SH-SY5Y (cell line): ENCODE measurements around the gene ASF1A.

Experiments
- GATA2 ChIP-seq: IDR thresholded peaks from 2 replicates; pipeline ENCODE4 v1.6.1; 2011; ENCODE audit warnings: mild to moderate bottlenecking, low read depth, low read length
- GATA3 ChIP-seq: IDR thresholded peaks from 2 replicates; pipeline ENCODE4 v1.6.1; 2011; ENCODE audit warnings: low read depth, mild to moderate bottlenecking, low read length, moderate library complexity

Gene ASF1A

DNA sequence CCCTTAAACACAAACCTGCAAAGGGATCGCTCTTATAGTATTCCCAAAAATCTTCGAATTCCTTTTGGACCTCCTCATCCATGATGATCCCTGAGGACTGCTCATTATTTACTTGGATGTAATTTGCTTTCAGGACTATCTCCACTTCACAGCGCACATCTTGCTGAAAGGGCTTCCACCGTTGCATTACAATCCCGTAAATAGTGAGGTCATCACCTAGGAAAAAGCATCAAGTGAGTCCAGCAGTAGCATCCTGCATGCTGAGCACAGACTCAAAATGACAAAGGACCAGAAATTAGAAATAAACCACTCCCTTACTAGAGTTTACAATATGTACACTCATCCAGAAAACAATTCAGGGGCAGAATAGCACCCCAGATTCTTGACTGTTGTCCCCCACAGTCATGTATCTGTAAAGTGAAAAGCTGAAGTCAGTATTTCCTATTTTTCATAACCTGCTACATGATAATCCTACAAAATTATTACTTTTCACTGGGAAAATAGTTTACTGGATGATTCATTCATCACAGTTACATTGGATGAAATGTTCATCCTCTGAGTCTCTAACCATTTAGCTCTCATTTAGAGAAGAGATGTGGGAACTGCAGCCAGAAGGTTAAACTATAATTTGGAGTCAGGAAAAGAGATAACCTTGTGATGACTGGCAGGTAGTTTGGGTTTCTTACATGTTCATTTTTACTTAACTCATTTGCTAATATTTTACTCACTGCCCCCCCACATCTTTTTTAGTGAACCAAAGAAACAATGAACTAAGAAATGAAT lies 23.8 kb downstream of the ASF1A start:
- TF ChIP-seq GATA2, result no peak
- no peak for TF ChIP-seq GATA3

DNA sequence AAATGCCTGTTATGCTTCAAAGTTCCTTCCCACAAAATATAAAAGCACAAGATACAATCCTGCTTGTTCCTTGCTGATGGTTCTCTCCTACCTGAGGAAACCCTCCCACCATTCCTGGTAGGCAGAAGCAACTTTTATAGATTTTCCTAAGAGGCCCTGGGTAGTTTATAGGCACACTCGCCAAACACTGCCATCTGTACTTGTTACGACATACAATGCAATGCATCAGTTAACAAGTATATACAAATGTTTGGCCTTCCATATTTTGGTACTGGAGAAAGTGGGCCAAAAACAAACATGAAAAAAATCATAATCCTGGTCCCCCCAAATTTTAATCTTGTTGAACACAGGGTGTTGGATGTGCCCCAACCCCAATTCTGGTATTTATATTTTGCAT lies 24.4 kb downstream of the ASF1A start:
- TF ChIP-seq GATA2 (no peak), GATA3 (no peak)

DNA sequence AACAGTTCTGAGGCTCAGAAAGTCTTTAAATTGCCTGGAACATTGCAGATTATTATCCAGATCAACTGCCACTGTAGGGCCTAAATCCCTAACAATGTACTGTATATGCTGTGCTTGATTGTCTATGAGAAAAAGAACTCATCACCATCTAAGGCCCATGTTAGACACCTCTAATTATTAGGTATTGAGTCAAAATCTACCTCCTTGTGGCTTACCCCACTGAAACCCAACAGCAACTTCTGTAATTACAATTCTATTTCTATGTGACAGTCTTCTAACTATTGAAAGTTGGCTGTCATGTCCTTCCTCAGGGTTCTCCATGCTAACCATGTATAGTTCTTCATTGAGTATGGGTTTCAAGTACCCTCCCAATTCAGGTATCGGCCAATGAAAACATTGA lies 27.1 kb downstream of the ASF1A start:
- no peak for TF ChIP-seq GATA2
- TF ChIP-seq GATA3, result no peak

DNA sequence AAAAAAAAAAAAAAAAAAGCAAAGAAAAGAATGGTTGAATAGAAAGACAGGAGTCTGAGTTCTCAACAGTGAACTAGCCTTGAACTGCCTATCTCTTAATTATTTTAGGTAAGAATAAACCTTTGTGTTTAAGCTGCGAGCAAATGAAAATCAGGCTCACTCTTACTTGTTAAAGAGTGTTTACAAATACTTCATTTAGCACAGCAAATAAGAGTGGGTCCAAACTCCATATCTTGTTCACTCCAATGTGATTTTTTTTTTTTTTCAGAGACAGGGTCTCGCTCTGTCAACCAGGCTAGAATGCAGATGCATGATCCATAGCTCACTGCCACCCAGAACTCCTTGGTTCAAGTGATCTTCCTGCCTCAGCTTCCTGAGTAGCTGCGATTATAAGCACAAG lies 29.1 kb downstream of the ASF1A start:
- TF ChIP-seq GATA3 (no peak), GATA2 (no peak)

DNA sequence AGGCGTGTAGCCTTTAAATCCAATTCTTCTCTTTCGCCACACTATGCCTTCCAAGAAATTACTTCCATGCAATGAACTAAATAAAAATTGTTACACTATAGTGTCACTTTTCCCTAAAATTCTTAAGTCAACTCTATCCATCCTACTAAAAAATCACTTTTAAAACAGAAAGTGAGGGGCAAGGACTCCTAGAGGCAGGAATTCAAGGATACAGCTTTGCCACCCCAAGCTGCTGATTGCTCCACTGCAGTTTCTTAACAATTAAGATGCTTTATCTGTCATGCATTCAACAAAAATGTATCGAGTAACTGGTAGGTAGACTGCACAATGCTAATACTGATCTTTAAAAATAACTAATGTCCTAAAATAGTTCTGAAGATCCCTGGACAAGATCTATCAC lies 36.7 kb downstream of the ASF1A start:
- TF ChIP-seq GATA3 (no peak), GATA2 (no peak)

DNA sequence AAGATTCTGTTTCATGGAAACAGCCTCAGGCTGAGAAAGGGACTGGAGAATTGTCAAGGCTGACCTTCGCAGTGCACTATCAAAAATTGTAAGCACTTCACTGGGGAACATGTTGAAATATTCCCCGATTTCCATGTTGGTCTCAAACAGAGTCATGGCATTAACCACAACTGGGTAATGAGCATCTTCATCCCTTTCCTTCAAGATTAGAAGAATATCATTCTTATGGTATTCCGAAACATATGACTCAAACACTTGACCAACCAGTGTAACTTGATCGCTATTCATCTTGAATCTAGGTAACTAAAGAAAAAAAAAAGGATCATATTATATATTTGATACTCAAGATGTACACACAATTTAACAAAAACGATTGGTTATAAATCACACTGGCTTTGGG lies 37.5 kb downstream of the ASF1A start:
- TF ChIP-seq GATA3, result no peak
- no peak for TF ChIP-seq GATA2

DNA sequence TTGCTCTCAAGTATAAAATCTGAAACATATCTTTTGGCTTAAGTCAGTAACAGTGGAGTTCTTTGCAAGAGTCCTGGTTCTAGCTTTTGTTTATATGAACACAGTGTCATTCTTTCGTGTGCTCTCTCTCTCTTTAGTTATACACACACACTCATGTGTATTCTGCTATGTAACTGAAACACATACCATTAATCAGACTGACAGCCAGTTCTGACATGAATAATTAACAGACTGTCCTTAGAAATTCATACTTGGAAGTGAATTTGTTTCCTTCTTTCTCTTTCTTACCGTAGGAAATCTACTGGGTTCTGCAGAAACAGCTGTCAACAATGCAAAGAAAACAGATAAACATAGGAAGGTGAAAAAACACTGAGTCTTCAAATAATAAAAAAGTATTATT lies 38.5 kb downstream of the ASF1A start:
- no peak for TF ChIP-seq GATA2
- no peak for TF ChIP-seq GATA3

DNA sequence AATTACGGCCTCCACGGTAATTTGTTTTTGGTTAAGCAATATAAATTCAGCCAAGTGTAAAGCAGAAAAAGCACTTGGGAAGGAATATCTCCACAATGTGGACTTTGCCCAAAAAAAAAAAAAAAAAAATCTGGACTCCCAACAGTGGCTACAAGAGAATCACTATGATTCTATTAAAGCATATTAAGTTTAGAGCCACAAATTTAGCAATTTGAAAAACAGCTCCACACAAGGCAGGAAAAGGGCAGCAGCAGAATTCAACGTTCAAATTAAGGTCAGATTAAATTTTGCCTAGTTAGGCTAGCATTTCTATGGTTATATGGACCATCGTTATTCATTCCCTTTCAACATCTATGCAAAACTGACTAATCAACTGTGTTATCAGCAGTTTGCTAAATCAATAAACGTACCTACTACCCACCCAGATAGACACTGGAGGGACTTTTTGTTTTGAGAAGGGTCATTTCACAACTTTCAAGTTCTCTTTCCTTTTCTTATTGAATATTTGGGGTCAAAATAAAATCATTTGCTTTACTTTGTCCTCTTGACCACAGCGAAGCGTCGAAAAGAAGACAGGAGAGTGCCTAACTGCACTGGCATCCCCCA lies 40.0 kb downstream of the ASF1A start:
- no peak for TF ChIP-seq GATA3
- no peak for TF ChIP-seq GATA2

DNA sequence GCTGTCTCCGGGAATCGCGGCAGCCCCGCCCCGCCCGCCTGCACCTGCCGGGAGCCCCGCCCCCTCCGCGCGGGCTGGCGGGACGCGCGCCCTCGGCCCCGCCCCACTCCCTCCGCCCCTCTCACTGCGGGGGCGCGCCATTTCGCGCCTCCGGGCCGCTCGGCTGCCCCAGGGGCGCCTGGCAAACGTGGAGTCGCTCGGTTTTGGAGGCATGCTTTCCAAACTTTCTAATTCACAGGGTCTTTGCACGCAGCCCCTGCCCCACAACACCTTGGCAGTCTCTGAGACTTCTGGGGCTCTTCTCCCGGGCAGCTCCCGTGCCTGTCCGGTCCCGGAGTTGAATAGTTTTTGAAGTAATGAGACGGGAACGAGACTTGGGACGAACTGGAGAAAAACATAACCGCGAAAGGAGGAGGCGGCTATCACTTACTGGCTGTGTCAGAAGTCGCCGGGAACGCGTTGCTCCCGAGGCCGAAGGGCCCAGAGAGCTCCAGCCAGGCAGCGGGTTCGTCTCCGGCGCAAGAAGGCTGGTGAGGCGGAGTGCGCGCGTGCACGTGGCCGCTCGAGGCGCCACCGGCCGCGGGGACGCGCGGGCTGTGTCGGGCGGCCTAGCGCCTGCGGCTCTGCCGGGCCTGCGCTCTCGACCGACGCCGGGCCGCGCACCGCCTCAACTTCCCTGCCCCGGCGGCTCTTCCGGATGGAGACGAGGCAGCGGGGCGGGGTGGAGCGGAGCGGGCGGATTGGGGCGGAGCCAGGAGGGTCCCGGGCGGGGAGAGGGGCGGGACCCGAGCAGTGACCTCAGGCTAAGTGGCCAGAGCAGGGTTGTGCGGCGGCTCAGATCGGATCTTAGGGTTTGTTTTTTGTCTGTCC lies 40.7 kb downstream of the ASF1A start, which contains the start of gene MCM9:
TSS of gene MCM9 (minus strand) at position 699 of the 870 bp plus-strand sequence. CDS start 3,436 bp downstream, outside the sequence.
- TF ChIP-seq GATA2 (peak; percentile 43), GATA3 (no peak)

DNA sequence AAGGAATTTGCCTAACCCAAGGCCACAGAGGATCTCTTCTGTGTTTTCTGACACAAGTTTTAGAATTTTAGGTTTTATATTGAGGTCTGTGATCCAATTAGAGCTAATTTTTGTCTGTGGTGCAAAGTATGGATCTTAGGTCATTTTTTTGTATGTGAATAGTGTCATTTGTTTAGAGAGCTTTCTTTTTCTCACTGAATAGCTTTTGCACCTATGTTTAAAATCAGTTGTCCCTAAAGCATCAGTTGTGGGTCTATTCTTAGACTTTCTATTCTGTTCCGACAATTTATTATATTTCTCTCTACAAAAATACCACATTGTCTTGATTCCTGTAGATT lies 41.3 kb downstream of the ASF1A start:
- TF ChIP-seq GATA2, result no peak
- TF ChIP-seq GATA3, result no peak

DNA sequence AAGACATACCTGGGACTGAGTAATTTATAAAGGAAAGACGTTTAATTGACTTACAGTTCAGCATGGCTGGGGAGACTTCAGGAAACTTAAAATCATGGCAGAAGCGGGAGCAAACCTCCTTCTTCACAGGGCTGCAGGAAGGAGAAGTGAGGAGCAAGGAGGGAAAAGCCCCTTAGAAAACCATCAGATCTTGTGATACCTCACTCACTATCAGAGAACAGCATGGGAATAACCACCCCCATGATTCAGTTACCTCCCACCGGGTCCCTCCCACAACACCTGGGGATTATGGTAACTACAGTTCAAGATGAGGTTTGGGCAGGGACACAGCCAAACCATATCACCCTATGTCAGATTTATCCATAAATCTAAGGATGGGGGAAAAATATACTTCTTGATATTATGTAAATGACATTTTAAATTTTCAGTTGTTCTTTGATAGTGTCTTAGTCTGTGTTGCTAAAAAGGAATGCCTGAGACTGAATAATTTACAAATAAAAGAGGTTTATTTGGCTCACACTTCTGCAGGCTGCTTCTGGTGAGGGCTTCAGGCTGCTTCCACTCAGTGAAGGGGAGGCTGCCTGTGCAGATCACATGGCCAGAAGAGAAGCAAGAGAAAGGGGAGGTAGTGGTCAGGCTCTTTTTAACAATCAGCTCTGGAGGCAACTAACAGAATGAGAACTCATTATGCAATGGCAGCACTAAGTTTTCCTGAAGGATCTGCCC lies 42.2 kb downstream of the ASF1A start:
- TF ChIP-seq GATA3 (no peak), GATA2 (no peak)

DNA sequence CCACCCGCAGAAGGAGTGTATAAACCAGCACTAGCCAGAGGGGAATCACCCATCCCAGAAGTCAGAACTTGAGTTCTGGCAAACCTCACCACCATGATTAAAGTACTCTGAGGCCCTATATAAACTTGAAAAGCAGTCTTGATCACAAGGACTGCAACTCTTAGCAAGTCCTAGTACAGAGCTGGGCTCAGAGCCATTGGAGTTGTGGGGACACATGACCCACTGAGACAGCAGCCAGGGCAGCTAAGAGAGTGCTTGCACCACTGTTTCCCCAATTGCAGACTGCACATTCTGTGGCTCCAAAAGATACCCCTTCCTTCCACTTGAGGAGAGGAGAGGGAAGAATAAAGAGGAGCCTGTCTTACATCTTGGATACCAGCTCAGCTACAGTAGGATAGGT lies 45.7 kb downstream of the ASF1A start:
- no peak for TF ChIP-seq GATA2

DNA sequence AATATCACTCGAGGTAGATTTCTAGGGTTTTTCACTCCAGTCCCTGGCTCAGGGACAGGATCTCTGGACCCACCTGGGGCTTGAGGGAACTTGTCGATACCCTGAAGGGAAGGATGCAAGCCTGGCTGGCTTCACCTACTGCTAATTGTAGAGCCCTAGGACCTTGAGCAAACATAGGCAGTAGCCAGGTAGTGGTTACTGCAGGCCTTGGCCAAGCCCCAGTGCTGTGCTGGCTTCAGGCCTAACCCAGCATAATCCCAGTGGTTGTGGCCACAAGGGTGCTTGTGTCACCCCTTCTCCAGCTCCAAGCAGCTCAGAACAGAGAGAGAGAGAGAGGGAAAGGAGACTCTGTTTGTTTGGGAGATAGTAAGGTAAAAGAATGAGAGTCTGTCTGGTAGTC lies 46.8 kb downstream of the ASF1A start:
- no peak for TF ChIP-seq GATA2
- TF ChIP-seq GATA3, result no peak

DNA sequence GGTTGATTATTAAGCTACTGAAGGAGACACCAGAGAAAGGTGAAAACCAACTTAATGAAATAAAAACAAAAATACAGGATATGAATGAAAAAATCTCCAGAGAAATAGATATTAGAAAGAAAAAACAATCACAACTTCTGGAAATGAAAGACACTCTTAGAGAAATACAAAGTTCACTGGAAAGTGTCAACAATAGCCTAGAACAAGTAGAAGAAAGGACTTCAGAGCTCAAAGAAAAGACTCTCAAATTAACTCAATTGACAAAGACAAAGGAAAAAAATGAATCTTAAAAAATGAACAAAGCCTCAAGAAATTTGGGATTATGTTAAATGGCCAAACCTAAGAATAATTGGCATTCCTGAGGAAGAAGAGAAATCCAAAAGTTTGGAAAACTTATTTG lies 51.3 kb downstream of the ASF1A start:
- TF ChIP-seq GATA2, result no peak
- no peak for TF ChIP-seq GATA3

DNA sequence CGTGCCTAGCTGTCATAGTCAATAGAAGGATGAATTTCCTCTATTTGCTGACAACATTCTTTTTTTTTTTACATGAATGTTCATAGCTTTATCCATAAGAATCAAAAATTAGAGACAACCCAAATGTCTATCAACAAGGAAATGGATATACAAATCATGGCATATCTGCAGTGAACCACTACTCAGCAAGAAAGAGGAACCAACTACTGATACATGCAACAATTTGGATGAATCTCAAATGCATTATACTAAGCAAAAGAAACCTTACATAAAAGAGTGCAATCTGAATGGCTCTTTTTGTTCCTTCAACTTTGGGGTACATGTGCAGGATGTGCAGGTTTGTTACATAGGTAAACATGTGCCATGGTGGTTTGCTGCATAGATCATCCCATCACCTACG lies 58.7 kb downstream of the ASF1A start:
- TF ChIP-seq GATA2 (no peak), GATA3 (no peak)
